DMS53 treated with DMSO at 0.1 percent for 48 hours (cell line): ENCODE results near the gene FLNA.

Source experiments
- DNase-seq: peaks from one replicate; lab custom pipeline; 2025; ENCODE audit not compliant: unreplicated experiment; lab: John Stamatoyannopoulos, UW

FLNA gene

GRCh38 chrX:154378059-154378798, 3.8 kb upstream of the FLNA start:
- DNase-seq: peak; percentile 55

GRCh38 chrX:154376774-154377173, 2.3 kb upstream of the FLNA start:
- DNase-seq: no peak

- DNase-seq: no peak
Measured at GRCh38 chrX:154375156-154375504, 696 bp upstream of the FLNA start.

- DNase-seq: peak; percentile 89
Measured at GRCh38 chrX:154373340-154374306, 811 bp downstream of the FLNA start.

- no peak for DNase-seq
Measured at GRCh38 chrX:154372612-154373022, 1.8 kb downstream of the FLNA start.

GRCh38 chrX:154371789-154372300, 2.6 kb downstream of the FLNA start:
- DNase-seq: no peak

- peak; percentile 29 for DNase-seq
Measured at GRCh38 chrX:154371017-154371788, 3.2 kb downstream of the FLNA start.

- DNase-seq: no peak
Measured at GRCh38 chrX:154370300-154371016, 4.0 kb downstream of the FLNA start.

GRCh38 chrX:154369449-154370299, 4.8 kb downstream of the FLNA start:
- DNase-seq: no peak

- peak; percentile 58 for DNase-seq
Measured at GRCh38 chrX:154368630-154369448, 5.6 kb downstream of the FLNA start.

GRCh38 chrX:154367474-154368308, 6.7 kb downstream of the FLNA start:
- DNase-seq: no peak

- no peak for DNase-seq
Measured at GRCh38 chrX:154366666-154367055, 7.8 kb downstream of the FLNA start.

GRCh38 chrX:154365997-154366665, 8.3 kb downstream of the FLNA start:
- no peak for DNase-seq

GRCh38 chrX:154365052-154365600, 9.3 kb downstream of the FLNA start:
- no peak for DNase-seq

- DNase-seq: no peak
Measured at GRCh38 chrX:154363706-154364439, 10.6 kb downstream of the FLNA start.

- DNase-seq: no peak
Measured at GRCh38 chrX:154362085-154362742, 12.2 kb downstream of the FLNA start.
